GM12878 (cell line): ENCODE results near the gene SH2D5. TPM values are rescaled to one million over a fixed set of nuclear protein-coding genes. Genes with fewer than 3 reads are reported as not detected.

Experiments
- ATAC-seq: fragments of 200-7000 bp; cut with Tn5 transposase; 3 replicates; pipeline ENCODE4 v1.9.1; 2020; ENCODE audit warnings: mild to moderate bottlenecking, moderate library complexity
- BruUV-seq: library from RNA; stranded (reverse); fragments of 400-500 nt; replicated peaks from 2 replicates; lab custom pipeline; 2021; lab: Mats Ljungman, UMichigan
- CTCF ChIA-PET: fragments of 300-600 bp; sonication (Branson Sonifier 250); formaldehyde crosslinking; extraction: SDS; loops from one replicate; lab custom pipeline; 2021; ENCODE audit warnings: inconsistent platforms; lab: Yijun Ruan, JAX
- POLR2A ChIA-PET: fragments of 350-600 bp; formaldehyde crosslinking; extraction: SDS; loops from one replicate; lab custom pipeline; 2021; ENCODE audit warnings: inconsistent platforms; lab: Charles Lee
- RAD21 ChIA-PET: fragments of 300-600 bp; sonication (Branson Sonifier 250); formaldehyde crosslinking; loops from one replicate; lab custom pipeline; 2023; ENCODE audit warnings: antibody characterized with exemption; ENCODE audit not compliant: unreplicated experiment; lab: Charles Lee
- SMC1A ChIA-PET: fragments of 300-600 bp; sonication (Branson Sonifier 250); formaldehyde crosslinking; loops from one replicate; lab custom pipeline; 2023; ENCODE audit not compliant: unreplicated experiment, uncharacterized antibody; lab: Charles Lee
- DNase-seq: peaks from one replicate; pipeline ENCODE4 v3.0.0-alpha.2; 2011; ENCODE audit warnings: low read depth, low spot score
- FAIRE-seq: peaks from 3 replicates; lab custom pipeline; 2011; peaks lifted over from hg19 to GRCh38; lab: Jason Lieb, UNC
- H2AFZ ChIP-seq: 2 replicates; pipeline ENCODE4 v1.6.0; 2011; ENCODE audit warnings: low read depth, low read length, control low read depth; ENCODE audit not compliant: control insufficient read depth
- H3K27ac ChIP-seq: 2 replicates; pipeline ENCODE4 v1.5.1; 2011; ENCODE audit warnings: control low read depth; ENCODE audit not compliant: control insufficient read depth, insufficient read depth
- H3K27me3 ChIP-seq, 2 experiments: replicated peaks in 1 of 2; 2 replicates each; pipeline versions ENCODE4 v1.6.0 to v1.6.1; 2011; ENCODE audit warnings: low read length in 1 of 2; ENCODE audit not compliant: control insufficient read depth in 2 of 2, insufficient read depth in 2 of 2
- H3K36me3 ChIP-seq, 2 experiments: 2 replicates each; pipeline ENCODE4 v1.5.1; 2011; ENCODE audit warnings: low read length in 1 of 2; ENCODE audit not compliant: control insufficient read depth in 2 of 2, insufficient read depth in 2 of 2
- H3K4me1 ChIP-seq: 2 replicates; pipeline ENCODE4 v1.6.1; 2011; ENCODE audit warnings: mild to moderate bottlenecking, low read length, moderate library complexity, mixed read lengths; ENCODE audit not compliant: control insufficient read depth, insufficient read depth
- H3K4me2 ChIP-seq: 2 replicates; pipeline ENCODE4 v1.6.0; 2011; ENCODE audit warnings: control low read depth; ENCODE audit not compliant: control insufficient read depth, insufficient read depth
- H3K4me3 ChIP-seq: fragments of 200-600 bp; sonication (generic); 2 replicates; pipeline ENCODE4 v1.5.1; 2016
- H3K79me2 ChIP-seq: 2 replicates; pipeline ENCODE4 v1.6.0; 2011; ENCODE audit warnings: low read length; ENCODE audit not compliant: control insufficient read depth, insufficient read depth
- H3K9ac ChIP-seq: 2 replicates; pipeline ENCODE4 v1.8.0; 2011; ENCODE audit warnings: low read length, control low read depth, mixed read lengths; ENCODE audit not compliant: control insufficient read depth, insufficient read depth
- H3K9me3 ChIP-seq: replicated peaks from 3 replicates; pipeline ENCODE4 v1.5.1; 2011; ENCODE audit warnings: mild to moderate bottlenecking, low read length; ENCODE audit not compliant: control insufficient read depth, insufficient read depth
- H4K20me1 ChIP-seq: 2 replicates; pipeline ENCODE4 v1.6.0; 2011; ENCODE audit not compliant: control insufficient read depth, insufficient read depth
- CBX3 ChIP-seq: fragments of 200-600 bp; sonication (generic); IDR thresholded peaks from 2 replicates; pipeline ENCODE4 v1.6.1; 2016; ENCODE audit warnings: low read depth, borderline replicate concordance
- NFYA ChIP-seq: IDR thresholded peaks from 2 replicates; pipeline ENCODE4 v1.6.1; 2011; ENCODE audit warnings: low read depth, mild to moderate bottlenecking, low read length, improper control_type of control experiment, borderline replicate concordance
- SMAD1 ChIP-seq: fragments of 450-650 bp; IDR thresholded peaks from 2 replicates; pipeline ENCODE4 v1.6.1; 2018; ENCODE audit warnings: mild to moderate bottlenecking, low read depth; ENCODE audit not compliant: partially characterized antibody
- SMAD5 ChIP-seq: IDR thresholded peaks from 2 replicates; pipeline ENCODE4 v1.6.1; 2016; ENCODE audit warnings: antibody characterized with exemption, low read depth
- WGBS: methylation state at CpG from one replicate; pipeline ENCODE4 v1.1.6; 2016; ENCODE audit warnings: low lambda C conversion rate; ENCODE audit not compliant: insufficient replicate concordance, insufficient coverage; ENCODE audit errors: missing lambda C conversion rate; 5-methylcytosine and 5-hydroxymethylcytosine counted together
- in situ Hi-C: fragments of 300-500 bp; cut with MboI; formaldehyde crosslinking; loops from 9 replicates; pipeline ENCODE4 v1.14.3; 2018; ENCODE audit warnings: mixed read lengths
- intact Hi-C: fragments of 100-400 bp; cut with micrococcal nuclease; formaldehyde crosslinking; loops from one replicate; pipeline ENCODE4 v1.14.2; 2022; ENCODE audit not compliant: unreplicated experiment
- polyA plus RNA-seq, 11 experiments: library from polyadenylated mRNA; depleted of rRNA in 4 of 11; unstranded in 6 of 11; stranded (reverse) in 5 of 11; fragments of >200 nt; fragmentation: Nextera tagmentation in 4 of 11; fragmentation: Illumina TruSeq in 1 of 11; extraction: Ambion mirVana in 4 of 11; extraction: Trizol in 1 of 11; gene quantifications; 1 replicate in 1 of 11; 2 replicates in 10 of 11; pipeline versions ENCODE4 v1.2.1 to v1.2.3, GENCODE V29; 2011 to 2016; ENCODE audit warnings: inconsistent platforms in 2 of 11, missing spikeins in 2 of 11, low read depth in 1 of 11
- total RNA-seq, 4 experiments: library from RNA; depleted of rRNA in 3 of 4; stranded (reverse); fragments of >200 nt in 3 of 4; fragmentation: Illumina TruSeq in 1 of 4; extraction: Trizol in 1 of 4; gene quantifications; 2 replicates each; pipeline versions ENCODE4 v1.2.1 to v1.2.3, GENCODE V29; 2013 to 2021
- TF ChIP-seq, protein P1 (sequence below): fragments of 450-650 bp; formaldehyde crosslinking; IDR thresholded peaks from 2 replicates; pipeline ENCODE4 v1.5.0; 2022; ENCODE audit warnings: mild to moderate bottlenecking, missing genetic modification characterization
- TF ChIP-seq, protein P2 (sequence below): IDR thresholded peaks from 2 replicates; pipeline ENCODE4 v1.6.1; 2011; ENCODE audit warnings: mild to moderate bottlenecking, low read depth, low read length, moderate library complexity; ENCODE audit not compliant: insufficient replicate concordance
- TF ChIP-seq, protein P3 (sequence below), 3 experiments: IDR thresholded peaks in 2 of 3; conservative IDR thresholded peaks in 1 of 3; 2 replicates each; pipeline ENCODE4 v1.5.1; 2011; ENCODE audit warnings: low read depth in 3 of 3, low read length in 3 of 3, mild to moderate bottlenecking in 3 of 3, control low read depth in 2 of 3, moderate library complexity in 2 of 3, inconsistent platforms in 1 of 3, mixed read lengths in 1 of 3; ENCODE audit not compliant: control insufficient read depth in 2 of 3, insufficient read depth in 1 of 3; ENCODE audit errors: extremely low read depth in 1 of 3
- TF ChIP-seq, protein P4 (sequence below): IDR thresholded peaks from 2 replicates; pipeline ENCODE4 v1.6.1; 2012; ENCODE audit warnings: improper control_type of control experiment, low read depth, low read length; ENCODE audit not compliant: insufficient replicate concordance

SH2D5 gene
- total and polyA plus RNA-seq, 10 of the 15 experiments (the other 5 are each of a cell fraction or from before 2014, with no cell fraction given) = 0.03 to 0.62 (median 0.20) TPM; not detected in 3

DNA sequence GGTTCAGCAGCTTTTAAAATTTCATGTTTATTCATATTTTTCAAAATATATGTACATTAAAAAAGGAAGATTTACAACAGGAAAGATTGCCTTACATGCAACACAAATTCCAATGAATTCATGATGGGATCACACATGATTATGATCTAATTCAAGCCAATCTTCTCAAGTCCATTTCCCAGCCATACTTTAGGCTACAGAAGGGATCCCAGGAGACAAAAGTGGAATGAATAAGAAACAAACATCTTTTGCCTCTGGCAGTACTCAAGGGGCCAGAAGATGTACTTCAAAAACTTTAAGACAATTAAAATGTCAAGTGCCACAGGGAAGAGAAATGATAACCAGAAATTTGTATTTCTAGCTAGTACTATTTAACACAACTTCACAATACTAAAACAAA, 10.2 kb upstream of the SH2D5 start (continued):
- TF ChIP-seq, protein P1, sequence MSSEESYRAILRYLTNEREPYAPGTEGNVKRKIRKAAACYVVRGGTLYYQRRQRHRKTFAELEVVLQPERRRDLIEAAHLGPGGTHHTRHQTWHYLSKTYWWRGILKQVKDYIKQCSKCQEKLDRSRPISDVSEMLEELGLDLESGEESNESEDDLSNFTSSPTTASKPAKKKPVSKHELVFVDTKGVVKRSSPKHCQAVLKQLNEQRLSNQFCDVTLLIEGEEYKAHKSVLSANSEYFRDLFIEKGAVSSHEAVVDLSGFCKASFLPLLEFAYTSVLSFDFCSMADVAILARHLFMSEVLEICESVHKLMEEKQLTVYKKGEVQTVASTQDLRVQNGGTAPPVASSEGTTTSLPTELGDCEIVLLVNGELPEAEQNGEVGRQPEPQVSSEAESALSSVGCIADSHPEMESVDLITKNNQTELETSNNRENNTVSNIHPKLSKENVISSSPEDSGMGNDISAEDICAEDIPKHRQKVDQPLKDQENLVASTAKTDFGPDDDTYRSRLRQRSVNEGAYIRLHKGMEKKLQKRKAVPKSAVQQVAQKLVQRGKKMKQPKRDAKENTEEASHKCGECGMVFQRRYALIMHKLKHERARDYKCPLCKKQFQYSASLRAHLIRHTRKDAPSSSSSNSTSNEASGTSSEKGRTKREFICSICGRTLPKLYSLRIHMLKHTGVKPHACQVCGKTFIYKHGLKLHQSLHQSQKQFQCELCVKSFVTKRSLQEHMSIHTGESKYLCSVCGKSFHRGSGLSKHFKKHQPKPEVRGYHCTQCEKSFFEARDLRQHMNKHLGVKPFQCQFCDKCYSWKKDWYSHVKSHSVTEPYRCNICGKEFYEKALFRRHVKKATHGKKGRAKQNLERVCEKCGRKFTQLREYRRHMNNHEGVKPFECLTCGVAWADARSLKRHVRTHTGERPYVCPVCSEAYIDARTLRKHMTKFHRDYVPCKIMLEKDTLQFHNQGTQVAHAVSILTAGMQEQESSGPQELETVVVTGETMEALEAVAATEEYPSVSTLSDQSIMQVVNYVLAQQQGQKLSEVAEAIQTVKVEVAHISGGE (CRISPR knock-in tag) = no peak
- TF ChIP-seq, all 136 proteins: peak for 0

DNA sequence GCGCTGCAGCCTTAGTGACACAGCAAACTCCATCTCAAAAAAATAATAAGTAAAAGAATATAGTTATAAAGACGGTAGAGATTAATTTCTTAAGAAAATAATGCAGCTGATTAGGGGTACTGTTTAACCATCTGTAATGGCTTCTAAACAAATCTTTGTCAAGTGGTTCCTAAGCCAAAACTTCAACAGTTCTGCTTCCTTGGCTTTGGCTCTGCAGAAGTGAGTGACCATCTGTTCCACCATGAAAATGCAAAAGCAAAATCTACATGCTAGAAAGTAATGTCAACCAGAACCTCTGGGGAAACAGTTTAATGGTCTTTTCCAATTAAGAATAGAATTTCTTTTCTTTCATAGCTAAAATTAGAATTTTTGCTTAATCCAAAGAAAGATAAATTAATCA, 8.3 kb upstream of the SH2D5 start:
- FAIRE-seq (no peak), ATAC-seq (no peak), DNase-seq (no peak)
- no peak overlapping the region for H3K4me3 ChIP-seq
- ChIA-PET CTCF (interaction anchor here (2.6 kb wide), 1 partner anchor 454 kb away, joined by 7 read pairs; no protein-coding TSS in a partner anchor), RAD21 (no interaction called here), POLR2A (no interaction called here), SMC1A (interaction anchor here (1.8 kb wide), 1 partner anchor 454 kb away, joined by 7 read pairs; no protein-coding TSS in a partner anchor)
- peaks cover 0 to 41% of the 10 kb centered on the region in 2 experiments for H3K36me3 ChIP-seq
- no peak overlapping the region for H3K4me2 ChIP-seq
- no peak overlapping the region for H2AFZ ChIP-seq
- H3K9me3 ChIP-seq = no peaks in the 10 kb centered on the region
- H3K27ac ChIP-seq = no peak overlapping the region
- H4K20me1 ChIP-seq = no peaks in the 10 kb centered on the region
- no peak overlapping the region for H3K9ac ChIP-seq
- WGBS = 100% methylated on average over 2 of the region's 2 CpGs
- H3K27me3 ChIP-seq = no peaks in the 10 kb centered on the region
- in situ Hi-C loops = no loop called here
- H3K79me2 ChIP-seq = no peaks in the 10 kb centered on the region
- no peaks in the 10 kb centered on the region for H3K4me1 ChIP-seq
- intact Hi-C loops = no loop called here
- BruUV-seq = no TSS peak
- TF ChIP-seq, protein P2, sequence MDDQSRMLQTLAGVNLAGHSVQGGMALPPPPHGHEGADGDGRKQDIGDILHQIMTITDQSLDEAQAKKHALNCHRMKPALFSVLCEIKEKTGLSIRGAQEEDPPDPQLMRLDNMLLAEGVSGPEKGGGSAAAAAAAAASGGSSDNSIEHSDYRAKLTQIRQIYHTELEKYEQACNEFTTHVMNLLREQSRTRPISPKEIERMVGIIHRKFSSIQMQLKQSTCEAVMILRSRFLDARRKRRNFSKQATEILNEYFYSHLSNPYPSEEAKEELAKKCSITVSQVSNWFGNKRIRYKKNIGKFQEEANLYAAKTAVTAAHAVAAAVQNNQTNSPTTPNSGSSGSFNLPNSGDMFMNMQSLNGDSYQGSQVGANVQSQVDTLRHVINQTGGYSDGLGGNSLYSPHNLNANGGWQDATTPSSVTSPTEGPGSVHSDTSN = no peak
- TF ChIP-seq, protein P3, sequence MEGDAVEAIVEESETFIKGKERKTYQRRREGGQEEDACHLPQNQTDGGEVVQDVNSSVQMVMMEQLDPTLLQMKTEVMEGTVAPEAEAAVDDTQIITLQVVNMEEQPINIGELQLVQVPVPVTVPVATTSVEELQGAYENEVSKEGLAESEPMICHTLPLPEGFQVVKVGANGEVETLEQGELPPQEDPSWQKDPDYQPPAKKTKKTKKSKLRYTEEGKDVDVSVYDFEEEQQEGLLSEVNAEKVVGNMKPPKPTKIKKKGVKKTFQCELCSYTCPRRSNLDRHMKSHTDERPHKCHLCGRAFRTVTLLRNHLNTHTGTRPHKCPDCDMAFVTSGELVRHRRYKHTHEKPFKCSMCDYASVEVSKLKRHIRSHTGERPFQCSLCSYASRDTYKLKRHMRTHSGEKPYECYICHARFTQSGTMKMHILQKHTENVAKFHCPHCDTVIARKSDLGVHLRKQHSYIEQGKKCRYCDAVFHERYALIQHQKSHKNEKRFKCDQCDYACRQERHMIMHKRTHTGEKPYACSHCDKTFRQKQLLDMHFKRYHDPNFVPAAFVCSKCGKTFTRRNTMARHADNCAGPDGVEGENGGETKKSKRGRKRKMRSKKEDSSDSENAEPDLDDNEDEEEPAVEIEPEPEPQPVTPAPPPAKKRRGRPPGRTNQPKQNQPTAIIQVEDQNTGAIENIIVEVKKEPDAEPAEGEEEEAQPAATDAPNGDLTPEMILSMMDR (IDR thresholded peaks at IDR 0.05 in 2 of 3, conservative IDR thresholded peaks at IDR 0.05 in 1 of 3; ENCODE audit: control insufficient read depth in 2 of 3, extremely low read depth in 1 of 3, insufficient read depth in 1 of 3, low read depth in 3 of 3, low read length in 3 of 3) = no peak
- no peak for TF ChIP-seq CBX3
- TF ChIP-seq, protein P4, sequence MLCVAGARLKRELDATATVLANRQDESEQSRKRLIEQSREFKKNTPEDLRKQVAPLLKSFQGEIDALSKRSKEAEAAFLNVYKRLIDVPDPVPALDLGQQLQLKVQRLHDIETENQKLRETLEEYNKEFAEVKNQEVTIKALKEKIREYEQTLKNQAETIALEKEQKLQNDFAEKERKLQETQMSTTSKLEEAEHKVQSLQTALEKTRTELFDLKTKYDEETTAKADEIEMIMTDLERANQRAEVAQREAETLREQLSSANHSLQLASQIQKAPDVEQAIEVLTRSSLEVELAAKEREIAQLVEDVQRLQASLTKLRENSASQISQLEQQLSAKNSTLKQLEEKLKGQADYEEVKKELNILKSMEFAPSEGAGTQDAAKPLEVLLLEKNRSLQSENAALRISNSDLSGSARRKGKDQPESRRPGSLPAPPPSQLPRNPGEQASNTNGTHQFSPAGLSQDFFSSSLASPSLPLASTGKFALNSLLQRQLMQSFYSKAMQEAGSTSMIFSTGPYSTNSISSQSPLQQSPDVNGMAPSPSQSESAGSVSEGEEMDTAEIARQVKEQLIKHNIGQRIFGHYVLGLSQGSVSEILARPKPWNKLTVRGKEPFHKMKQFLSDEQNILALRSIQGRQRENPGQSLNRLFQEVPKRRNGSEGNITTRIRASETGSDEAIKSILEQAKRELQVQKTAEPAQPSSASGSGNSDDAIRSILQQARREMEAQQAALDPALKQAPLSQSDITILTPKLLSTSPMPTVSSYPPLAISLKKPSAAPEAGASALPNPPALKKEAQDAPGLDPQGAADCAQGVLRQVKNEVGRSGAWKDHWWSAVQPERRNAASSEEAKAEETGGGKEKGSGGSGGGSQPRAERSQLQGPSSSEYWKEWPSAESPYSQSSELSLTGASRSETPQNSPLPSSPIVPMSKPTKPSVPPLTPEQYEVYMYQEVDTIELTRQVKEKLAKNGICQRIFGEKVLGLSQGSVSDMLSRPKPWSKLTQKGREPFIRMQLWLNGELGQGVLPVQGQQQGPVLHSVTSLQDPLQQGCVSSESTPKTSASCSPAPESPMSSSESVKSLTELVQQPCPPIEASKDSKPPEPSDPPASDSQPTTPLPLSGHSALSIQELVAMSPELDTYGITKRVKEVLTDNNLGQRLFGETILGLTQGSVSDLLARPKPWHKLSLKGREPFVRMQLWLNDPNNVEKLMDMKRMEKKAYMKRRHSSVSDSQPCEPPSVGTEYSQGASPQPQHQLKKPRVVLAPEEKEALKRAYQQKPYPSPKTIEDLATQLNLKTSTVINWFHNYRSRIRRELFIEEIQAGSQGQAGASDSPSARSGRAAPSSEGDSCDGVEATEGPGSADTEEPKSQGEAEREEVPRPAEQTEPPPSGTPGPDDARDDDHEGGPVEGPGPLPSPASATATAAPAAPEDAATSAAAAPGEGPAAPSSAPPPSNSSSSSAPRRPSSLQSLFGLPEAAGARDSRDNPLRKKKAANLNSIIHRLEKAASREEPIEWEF = no peak
- no peak for TF ChIP-seq SMAD1
- TF ChIP-seq SMAD5 = no peak
- TF ChIP-seq NFYA = no peak
